HG02970 (cell line): ENCODE measurements around the gene NHEJ1.

ENCODE experiments used
- ATAC-seq: cut with Tn5 transposase; IDR thresholded peaks from one replicate; pipeline ENCODE4 v1.9.1; 2021; ENCODE audit warnings: mild to moderate bottlenecking, moderate library complexity, moderate number of reproducible peaks; ENCODE audit not compliant: unreplicated experiment, low FRiP score

The NHEJ1 gene

GRCh38 chr2:219125225-219125885 lies 35.3 kb downstream of the NHEJ1 start:
- ATAC-seq, result no peak

DNA sequence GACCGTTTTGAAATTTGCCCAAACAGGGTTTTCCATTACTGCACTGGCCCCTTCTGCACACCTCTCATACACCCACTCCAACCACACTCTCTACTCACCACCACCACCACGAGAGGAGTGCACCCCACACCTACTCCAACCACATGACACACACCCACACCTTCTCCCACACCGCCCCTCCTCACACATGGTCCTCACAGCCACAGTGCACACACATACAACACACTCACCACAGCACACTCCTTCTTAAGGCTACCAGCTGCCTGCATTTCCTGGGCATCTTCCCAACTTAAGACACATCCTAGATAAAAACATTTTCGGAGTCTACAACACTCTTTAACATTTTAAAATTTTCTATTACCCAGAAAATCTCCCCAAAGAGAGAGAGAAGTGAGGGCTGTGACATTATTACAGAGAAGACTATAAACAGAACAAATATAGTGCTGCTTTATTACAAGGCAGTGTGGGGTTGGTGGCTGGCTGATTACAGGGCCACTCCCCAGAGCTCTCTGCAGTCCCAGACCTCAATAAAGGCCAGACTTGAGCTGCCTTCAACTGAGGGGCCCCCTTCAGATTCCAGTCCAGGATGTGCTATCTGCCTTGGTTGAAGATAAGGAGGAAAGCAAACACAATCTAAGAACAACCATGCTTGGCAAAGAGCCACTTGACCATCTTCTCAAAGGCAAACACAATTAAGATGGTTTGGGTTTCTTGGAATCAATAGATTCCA lies 36.1 kb downstream of the NHEJ1 start:
- no peak for ATAC-seq

- no peak for ATAC-seq
These were observed 37.1 kb downstream of the NHEJ1 start for GRCh38 chr2:219123356-219124135.

- no peak for ATAC-seq
These were observed 38.2 kb downstream of the NHEJ1 start for GRCh38 chr2:219122202-219122980.

GRCh38 chr2:219120082-219120481 lies 40.5 kb downstream of the NHEJ1 start:
- ATAC-seq, result no peak

GRCh38 chr2:219119422-219120043 lies 41.1 kb downstream of the NHEJ1 start:
- ATAC-seq, result no peak

- no peak for ATAC-seq
These were observed 42.1 kb downstream of the NHEJ1 start for GRCh38 chr2:219118504-219118903.

- no peak for ATAC-seq
These were observed 43.6 kb downstream of the NHEJ1 start for GRCh38 chr2:219116776-219117646.

- no peak for ATAC-seq
These were observed 47.8 kb downstream of the NHEJ1 start for GRCh38 chr2:219112651-219113338.

GRCh38 chr2:219112062-219112406 lies 48.6 kb downstream of the NHEJ1 start:
- no peak for ATAC-seq

GRCh38 chr2:219111375-219112061 lies 49.1 kb downstream of the NHEJ1 start:
- ATAC-seq, result no peak

DNA sequence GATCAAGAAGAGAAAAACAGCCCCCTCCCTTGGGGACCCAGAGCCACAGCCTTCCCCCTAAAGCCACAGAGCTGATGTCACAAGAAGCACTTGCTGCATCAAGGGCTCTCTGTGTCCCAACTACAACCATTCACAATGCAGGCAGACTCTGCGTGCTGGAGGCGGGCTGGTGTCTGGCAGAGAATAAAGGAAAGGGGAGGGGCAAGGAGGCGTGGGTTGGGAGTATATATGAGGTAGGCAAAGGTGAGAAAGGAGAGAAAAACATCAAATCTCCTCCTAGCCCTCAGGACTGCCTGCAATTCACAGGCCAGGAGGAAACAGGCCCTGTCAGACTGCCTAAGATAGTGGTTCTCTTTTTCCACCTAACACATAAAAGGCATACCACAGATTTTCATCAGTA lies 51.1 kb downstream of the NHEJ1 start:
- ATAC-seq, result no peak

DNA sequence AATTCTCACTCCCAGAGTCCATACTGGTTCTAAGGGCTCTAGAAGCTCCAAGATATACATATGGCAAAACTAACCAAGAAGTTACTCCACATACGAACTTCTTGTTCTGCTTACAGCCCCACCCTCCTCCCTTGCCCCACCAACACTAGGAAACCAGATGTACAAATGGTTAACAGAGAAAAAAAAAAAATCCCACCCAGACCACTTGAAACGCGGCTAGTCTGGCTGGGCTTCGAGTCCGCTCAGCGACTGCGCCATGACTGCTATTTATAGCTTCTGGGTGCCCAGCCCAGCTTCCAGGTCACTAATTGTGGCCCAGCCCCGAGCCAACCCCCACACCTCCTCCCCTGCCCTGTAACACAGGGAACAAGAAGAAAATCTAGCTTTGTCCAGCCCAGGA lies 52.9 kb downstream of the NHEJ1 start:
- no peak for ATAC-seq

DNA sequence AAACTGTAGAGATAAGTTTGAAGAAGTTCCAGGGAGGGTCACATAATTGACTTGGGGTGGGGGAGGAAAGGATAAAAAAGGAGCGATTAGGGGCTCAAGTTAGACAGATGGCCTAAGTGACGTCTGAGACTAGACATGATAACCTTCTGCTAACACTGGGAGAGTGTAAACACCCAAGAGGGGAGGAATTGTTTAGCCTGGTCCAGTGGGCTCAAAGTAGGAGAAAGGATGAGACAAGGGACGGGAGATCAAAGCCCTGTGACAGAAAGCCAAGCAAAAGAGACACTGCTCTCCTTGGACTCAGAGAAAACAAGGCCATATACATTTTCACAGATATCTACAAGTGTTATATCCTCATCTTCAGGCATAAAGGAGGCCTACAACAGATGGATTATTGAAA lies 54.4 kb downstream of the NHEJ1 start:
- no peak for ATAC-seq

DNA sequence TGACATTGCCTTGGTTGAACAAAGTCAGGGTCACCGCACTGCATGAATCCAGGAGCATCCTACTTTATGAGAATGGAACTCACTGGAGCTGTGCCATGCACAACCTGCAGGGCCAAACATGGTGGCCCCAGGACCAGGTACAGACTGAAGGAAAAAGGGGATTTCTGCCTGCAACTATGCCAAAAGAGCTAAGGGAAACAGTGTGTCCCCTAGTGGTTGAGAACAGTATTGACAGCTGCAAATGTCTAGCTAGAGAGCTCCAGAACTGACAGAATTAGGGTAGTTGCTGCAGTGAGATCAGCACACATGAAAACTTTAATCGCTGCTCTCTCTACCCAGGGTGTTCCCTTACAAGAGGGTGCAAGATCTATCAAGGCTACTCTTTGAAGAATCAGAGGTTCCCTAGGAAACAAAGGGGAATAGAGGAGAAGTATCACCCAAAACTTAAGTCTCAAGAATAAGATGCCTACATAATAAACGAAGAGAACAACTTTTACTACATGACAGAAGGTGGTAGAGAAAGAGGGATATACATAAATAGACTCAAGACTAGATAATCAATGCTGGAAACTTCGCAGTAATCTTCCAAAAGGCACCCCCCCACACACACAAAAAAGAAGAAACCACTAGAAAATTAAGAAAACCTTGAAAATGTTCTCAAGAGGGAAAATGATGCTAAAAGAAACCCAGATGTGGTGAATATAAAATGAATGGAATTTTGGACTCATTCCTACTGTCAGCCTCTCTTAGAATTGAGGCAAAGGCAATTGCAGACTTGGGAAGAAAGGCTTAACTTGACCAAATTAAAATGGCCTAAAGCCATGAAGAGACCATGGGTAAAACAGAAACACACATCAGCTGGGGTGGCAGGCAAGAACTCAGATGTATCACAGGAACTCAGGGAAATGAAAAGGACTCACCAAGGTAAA lies 56.2 kb downstream of the NHEJ1 start:
- ATAC-seq, result no peak

DNA sequence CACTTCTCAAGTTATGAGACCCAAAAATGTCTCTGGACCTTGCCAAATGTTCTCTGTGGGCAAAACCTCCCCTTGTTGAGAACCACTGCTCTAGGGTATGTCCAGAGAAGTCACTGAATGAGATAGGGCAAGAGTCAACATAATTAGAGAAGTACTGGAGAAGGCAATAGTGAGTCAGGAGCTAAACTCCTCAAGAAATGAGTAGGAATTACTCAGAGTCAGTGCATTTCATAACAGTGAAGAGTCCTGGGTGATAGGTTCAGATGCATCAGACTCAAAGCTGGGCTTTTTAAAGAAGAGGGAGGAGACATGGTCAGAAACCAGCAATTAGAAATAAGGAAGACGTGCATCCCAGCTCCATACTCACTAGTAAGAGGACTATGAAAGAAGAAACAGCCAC lies 61.3 kb downstream of the NHEJ1 start:
- no peak for ATAC-seq

DNA sequence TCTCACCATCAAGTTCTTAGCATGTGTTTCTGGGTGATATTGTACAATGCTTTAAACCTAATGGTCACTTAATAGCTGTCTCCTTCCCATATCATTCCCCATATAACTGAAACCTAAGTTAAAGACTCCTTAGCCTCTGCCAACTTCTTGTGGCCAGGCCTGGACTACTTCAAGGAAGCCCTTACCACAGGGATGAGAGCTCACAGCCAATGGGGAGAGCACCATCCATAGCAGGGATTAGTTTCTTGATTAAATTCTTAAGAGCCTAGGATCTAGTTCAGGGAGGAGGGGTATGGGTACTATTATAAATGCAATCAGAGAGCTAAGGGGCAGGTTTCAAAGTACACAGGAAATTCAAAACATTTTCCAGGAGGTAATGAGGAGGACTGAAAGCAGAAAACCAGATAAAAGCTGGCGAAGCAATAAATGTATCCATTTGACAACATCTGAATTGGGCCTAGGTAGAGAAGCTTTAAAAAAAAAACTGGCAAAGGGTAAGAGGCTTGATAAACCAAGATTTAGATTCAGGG lies 65.1 kb downstream of the NHEJ1 start:
- no peak for ATAC-seq
